Stimulated activated CD4-positive, alpha-beta T cell treated with anti-CD3 and anti-CD28 coated beads, Interleukin-15, amount 100 ng/mL, for 24 hours (primary cell): ENCODE data around the gene SLX9.
"Not testable (repeated sequence)": the region's sequence is repeated elsewhere in the genome, so short reads cannot be mapped to it uniquely, and the experiment has no call there.

ENCODE experiments used
- DNase-seq: peaks from one replicate; pipeline ENCODE4 v3.0.0-alpha.2; 2020

The SLX9 gene

DNA sequence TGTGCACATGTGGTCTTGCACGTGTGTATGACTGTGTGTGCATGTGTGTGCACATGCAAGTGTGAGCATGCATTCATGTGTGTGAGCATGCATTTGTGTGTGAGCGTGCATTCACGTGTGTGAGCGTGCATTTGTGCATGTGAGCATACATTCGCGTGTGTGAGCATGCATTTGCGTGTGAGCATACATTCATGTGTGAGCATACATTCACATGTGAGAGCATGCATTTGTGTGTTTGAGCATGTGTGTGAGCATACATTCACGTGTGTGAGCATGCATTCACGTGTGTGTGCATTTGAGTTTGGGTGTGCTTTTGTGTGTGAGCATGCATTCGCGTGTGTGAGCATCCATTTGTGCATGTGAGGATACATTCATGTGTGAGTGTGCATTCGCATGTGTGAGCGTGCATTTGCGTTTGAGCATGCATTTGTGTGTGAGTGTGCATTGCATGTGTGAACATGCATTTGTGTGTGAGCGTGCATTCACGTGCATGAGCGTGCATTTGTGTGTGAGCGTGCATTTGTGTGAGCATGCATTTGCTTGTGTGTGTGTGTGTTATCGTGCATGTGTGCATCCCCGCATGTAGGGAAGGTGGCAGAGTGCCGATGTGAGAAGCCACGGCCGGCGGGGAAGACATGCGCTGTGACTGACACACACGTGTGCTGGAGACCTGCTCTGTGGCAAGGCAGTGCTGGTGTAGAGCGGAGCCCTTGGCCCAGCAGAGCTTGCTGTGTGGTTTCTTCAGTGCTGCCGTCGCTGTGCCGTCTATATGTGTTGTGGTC lies 37.4 kb upstream of the SLX9 start:
- no peak for DNase-seq

- DNase-seq = no peak
These were observed 36.7 kb upstream of the SLX9 start for GRCh38 chr21:44903050-44903685.

GRCh38 chr21:44903689-44904088 lies 36.1 kb upstream of the SLX9 start:
- no peak for DNase-seq

DNA sequence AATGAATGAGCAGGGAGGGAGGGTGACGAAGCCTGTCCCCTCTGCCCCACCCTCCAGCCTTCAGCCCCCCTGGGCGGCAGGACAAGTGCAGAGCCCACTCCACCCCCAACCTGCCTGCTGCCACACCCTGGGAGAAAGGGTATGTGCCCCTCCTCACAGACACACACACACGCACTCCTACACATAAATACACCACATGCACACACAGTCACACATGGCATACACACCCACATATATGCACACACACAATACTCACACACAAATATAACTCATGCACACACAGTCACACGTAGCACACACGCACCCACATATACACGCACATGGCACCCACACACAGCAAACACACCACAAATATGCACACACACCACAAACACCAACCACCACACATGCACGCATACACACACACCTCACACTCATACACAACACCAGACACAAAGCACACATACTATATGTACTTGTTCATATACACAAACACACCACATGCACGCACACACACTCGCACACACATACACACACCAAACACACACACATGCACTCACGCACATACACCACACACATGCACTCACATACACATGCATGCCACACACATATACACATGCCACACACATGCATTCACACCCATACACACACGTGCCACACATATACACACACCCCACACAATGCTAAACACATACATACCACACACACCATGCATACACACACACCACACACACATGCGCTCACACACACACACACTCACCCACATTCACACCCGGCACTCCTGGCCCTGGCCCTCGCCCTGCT lies 35.5 kb upstream of the SLX9 start:
- no peak for DNase-seq

DNA sequence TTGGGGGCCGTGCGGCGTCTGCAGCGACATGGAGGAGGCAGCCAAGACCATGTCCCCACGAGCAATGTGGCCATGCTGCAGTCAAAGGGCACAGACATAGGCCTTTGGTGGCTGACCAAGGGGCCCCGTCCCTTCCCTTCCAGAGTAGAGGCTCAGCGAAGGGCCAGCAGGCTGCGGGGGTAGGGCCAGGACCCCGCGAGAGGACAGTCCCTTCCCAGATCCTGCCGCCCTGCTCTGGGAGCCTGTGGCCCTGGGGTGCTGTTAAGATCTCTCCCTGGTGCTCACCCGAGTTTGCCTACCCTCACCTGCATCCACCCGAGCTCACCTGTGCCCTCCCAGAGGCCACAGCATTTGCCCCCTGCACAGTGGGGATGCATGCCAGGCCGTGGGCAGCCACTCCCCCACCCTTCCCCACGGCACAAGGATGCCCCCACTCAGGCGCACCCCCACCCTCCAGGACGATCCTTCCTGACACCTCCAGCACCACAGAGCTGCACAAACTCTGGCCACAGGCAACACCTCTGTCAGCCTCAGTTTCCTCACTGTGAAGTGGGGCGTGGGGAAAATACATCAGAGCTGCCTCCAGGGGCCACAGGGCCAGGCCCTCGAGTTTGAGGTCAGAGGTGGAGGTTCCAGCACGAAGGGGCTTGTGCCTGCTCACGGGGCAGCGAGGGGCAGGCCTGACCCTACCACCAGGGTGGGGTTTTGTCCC lies 34.7 kb upstream of the SLX9 start:
- no peak for DNase-seq

GRCh38 chr21:44905728-44906090 lies 34.1 kb upstream of the SLX9 start:
- DNase-seq = no peak

DNA sequence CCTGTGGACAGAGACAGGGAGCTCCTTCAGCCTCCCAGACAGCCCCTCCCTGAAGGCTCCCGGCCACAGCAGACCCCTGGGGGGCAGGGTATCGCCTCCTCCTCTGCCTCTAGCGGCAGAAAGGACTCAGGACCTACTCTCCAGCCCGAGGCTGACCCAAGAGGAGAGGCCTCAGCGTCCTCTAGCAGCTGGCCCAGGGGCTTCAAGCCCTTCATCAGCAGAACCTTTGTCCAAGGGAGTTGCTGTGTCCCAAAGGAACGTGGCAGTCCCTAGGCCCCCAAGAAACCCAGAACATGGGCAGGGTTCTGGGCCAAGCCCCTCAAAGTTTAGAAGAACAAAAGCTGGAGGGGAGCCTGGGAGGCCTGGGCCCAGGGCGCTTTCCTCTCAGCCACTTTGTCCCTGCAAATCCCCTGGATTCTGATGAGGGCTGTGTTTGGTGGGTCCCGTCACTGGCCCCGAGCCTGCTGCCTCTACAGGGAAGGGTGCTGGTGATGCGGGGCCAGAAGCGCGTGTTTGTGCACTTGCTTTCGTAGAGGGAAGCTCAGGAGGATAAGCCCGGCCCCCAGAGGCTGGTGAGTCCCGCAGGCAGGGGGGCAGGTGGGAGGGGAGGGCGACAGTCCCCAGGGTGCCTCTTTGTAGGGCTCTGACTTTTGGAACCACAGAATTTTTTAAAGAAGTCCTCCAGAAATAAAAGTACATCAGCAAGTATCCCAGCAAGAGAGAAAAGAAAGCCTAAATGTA lies 32.4 kb upstream of the SLX9 start:
- no peak for DNase-seq

DNA sequence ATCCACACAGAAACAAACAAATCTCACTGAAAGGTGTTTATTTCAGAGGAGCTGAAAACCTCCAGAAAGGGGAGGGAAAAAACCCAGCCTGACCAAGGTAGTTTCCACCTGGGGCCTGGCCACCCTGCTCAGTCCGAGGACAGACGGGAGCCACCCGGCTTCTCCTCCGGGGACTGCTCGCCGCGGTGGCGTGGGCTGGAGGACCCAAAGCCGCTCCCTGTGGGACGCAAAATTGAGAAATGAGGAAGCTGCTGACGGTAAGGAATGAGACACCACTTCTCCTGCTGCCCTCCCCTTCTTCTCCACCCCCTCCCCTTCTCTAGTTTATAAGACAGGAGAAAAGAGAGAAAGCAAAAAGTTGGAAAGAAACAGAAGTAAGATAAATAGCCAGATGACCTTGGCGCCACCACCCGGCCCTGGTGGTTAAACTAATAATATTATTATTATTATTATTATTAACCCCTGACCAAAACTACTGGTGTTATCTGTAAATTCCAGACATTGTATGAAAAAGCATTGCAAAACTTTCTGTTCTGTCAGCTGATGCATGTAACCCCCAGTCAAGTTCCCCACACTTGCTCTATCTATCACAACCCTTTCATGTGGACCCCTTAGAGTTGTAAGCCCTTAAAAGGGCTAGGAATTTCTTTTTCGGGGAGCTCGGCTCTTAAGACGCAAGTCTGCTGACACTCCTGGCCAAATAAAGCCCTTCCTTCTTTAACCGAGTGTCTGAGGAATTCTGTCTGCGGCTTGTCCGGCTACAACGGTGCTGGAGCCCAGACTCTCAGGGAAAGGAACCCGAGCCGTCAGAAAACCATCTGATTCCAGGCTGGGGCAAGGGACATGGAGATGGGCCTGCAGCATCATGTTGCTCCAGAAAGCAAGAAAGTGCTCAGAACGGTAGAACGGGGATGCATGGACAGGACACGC lies 31.6 kb upstream of the SLX9 start:
- DNase-seq = no peak

GRCh38 chr21:44908908-44909307 lies 30.9 kb upstream of the SLX9 start:
- no peak for DNase-seq

DNA sequence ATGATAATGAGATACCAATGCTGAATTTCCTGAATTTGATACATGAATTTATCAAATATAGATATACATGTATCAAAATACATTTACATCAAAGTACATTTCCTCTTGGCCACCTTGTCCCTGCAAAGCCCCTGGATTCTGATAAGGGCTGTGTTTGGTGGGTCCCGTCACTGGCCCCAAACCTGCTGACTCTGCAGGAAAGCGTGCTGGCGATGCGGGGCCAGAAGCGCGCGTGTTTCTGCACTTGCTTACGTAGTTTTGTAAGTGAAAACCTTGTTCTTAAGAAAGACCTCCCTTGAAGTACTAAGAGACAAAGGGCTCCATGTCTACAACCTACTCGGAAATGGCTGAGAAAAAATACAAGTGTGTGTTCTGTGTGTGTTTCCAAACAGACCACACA lies 30.1 kb upstream of the SLX9 start:
- no peak for DNase-seq

DNA sequence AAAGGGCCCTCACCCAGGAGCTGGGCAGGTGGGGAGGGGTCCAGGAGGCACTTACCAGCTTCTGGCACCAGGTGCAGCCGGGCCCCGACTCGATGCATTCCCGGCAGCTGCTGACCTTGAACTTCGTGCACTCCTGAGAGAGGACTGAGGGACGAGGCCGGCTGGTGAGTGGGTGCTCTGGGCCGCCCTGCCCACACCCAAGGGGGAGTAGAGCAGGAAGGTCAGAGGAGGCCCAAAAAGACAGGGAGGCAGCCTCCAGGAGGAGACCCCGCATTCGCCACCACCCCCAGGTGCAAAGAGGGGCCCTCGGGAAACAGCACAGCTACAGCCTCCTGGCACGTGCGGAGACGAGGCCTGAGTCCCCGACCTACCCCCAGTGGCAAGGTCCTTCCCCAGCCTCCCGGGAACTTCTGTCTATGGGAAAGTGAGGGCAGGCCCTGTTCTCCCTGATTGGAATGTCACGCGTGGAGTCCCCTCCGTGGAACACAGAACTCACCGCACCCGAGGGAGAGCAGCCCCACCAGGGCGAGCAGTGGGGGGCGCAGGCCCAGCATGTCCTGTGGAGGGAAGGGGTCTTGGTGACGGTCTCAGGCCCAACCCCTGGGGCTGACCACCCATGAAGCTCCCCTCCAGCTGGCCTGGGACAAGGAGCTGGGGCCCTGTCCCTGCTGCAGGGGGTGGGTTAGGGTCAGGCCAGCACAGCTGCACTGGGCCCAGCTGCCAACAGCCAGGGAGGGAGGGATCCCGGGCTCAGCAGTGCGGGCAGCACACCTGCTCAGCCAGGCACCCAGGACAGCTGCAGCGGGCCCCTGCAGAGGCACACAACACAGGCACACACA lies 29.4 kb upstream of the SLX9 start:
- no peak for DNase-seq

- no peak for DNase-seq
These were observed 28.8 kb upstream of the SLX9 start for GRCh38 chr21:44911068-44911383.

- DNase-seq = peak; percentile 69
These were observed 28.3 kb upstream of the SLX9 start for GRCh38 chr21:44911384-44912157.

GRCh38 chr21:44912158-44912473 lies 27.7 kb upstream of the SLX9 start:
- DNase-seq = no peak

DNA sequence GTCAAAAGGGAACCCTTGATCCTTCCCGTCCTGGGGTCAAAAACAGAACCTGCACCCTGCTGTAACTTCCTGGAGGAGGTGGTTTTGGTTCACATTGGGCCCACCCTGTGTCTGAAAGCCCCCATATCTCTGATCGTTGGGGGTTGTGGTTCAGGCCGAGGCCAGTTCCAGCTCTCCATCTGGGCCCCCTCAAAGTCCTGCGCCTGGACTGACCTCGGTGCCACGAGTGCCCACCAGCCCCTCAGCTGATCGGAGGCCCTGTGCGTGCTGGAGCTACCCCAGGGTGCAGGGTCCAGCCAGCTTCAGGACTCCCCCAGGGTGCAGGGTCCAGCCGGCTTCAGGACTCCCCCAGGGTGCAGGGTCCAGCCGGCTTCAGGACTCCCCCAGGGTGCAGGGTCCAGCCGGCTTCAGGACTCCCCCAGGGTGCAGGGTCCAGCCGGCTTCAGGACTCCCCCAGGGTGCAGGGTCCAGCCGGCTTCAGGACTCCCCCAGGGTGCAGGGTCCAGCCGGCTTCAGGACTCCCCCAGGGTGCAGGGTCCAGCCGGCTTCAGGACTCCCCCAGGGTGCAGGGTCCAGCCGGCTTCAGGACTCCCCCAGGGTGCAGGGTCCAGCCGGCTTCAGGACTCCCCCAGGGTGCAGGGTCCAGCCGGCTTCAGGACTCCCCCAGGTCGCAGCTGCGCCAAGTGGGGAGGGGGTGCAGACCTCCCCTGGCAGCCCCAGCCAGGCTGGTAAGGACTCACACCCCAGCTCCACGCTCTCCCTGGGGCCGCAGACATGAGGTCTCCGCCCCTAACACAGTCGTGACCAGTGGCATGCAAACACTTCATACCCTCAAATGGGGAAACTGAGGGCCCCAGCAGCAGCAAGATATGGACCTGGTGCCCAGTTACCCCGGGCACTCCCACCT lies 27.1 kb upstream of the SLX9 start:
- not testable (repeated sequence) for DNase-seq

GRCh38 chr21:44913425-44914175 lies 26.2 kb upstream of the SLX9 start:
- DNase-seq = no peak

DNA sequence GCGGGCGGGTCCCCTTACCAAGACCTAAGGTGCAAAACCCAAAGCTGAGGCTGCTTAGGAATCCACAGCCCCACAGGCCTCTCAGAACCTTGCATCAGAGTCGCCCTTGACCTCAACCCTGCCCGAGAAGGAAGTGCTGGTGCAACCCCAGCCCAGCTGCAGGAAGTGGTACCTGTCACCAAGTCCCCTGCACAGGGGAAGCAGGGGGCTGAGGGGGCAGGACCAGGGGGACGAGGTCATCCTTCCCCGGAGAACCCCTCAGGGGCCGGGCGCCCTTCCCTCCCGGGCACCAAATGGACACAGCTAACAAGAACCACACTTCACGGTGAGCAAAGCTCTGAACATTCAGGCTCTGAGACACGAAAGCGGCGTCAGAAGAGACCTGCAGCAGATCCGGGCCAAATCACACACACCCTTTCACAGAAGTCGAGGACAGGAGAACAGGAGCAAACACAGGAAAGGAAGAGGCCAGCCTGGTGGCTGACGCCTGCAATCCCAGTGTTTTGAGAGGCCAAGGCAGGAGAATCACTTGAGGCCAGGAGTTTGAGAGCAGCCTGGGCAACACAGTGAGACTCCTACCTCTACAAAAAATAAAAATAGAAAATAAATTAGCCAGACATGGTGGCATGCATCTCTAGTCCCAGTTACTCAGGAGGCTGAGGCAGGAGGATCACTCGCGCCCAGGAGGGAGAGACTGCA lies 25.5 kb upstream of the SLX9 start:
- peak; percentile 70 for DNase-seq

DNA sequence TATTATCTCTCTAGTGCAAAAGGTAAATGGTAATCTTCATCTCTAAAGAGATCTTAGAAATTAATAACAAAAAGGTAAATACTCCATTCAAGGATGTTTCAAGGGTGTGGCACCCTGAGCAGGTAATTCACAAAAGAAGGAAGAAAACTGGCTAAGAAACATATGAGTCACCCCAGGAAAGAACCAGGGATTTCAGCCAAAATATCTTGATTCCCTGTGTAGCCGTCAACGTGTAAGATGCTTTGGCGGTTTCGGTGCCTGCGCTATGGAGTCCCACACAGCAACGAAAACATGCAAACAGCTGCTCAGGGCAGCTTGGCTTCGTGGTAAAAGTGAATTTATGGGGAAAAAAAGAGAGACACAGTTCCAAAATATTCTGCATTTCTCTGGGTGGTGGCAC lies 22.9 kb upstream of the SLX9 start:
- DNase-seq = no peak
